HG03342 (cell line): Measurements from ENCODE around the gene PRKN.
A peak's percentile ranks its signal among the peaks of the same experiment; 100 is the strongest.

Experiments used
- ATAC-seq: cut with Tn5 transposase; IDR thresholded peaks from one replicate; pipeline ENCODE4 v1.9.1; 2021; ENCODE audit warnings: mild to moderate bottlenecking, moderate library complexity; ENCODE audit not compliant: unreplicated experiment

PRKN gene

GRCh38 chr6:161590961-161591627 lies 1136.5 kb downstream of the PRKN start:
- no peak for ATAC-seq

GRCh38 chr6:161586887-161587286 lies 1140.7 kb downstream of the PRKN start:
- ATAC-seq, result no peak

- no peak for ATAC-seq
These were observed 1142.8 kb downstream of the PRKN start for GRCh38 chr6:161584621-161585340.

GRCh38 chr6:161584051-161584450 lies 1143.5 kb downstream of the PRKN start:
- ATAC-seq, result no peak

GRCh38 chr6:161583584-161583983 lies 1144.0 kb downstream of the PRKN start:
- no peak for ATAC-seq

- no peak for ATAC-seq
These were observed 1149.1 kb downstream of the PRKN start for GRCh38 chr6:161578478-161578877.

GRCh38 chr6:161575523-161576254 lies 1151.9 kb downstream of the PRKN start:
- ATAC-seq, result no peak

GRCh38 chr6:161568885-161569456 lies 1158.6 kb downstream of the PRKN start:
- ATAC-seq, result no peak

GRCh38 chr6:161564952-161565351 lies 1162.6 kb downstream of the PRKN start:
- no peak for ATAC-seq

GRCh38 chr6:161561908-161562307 lies 1165.7 kb downstream of the PRKN start:
- no peak for ATAC-seq

GRCh38 chr6:161557333-161558107 lies 1170.0 kb downstream of the PRKN start:
- ATAC-seq, result no peak

- ATAC-seq, result no peak
These were observed 1172.7 kb downstream of the PRKN start for GRCh38 chr6:161554883-161555282.

- no peak for ATAC-seq
These were observed 1177.5 kb downstream of the PRKN start for GRCh38 chr6:161549977-161550655.

GRCh38 chr6:161548713-161549296 lies 1178.8 kb downstream of the PRKN start:
- no peak for ATAC-seq

GRCh38 chr6:161547617-161548016 lies 1179.9 kb downstream of the PRKN start:
- ATAC-seq, result no peak

GRCh38 chr6:161546632-161547031 lies 1180.9 kb downstream of the PRKN start:
- ATAC-seq, result no peak

GRCh38 chr6:161545741-161546140 lies 1181.8 kb downstream of the PRKN start:
- no peak for ATAC-seq

GRCh38 chr6:161544801-161545480 lies 1182.6 kb downstream of the PRKN start:
- no peak for ATAC-seq

- ATAC-seq, result peak; percentile 52
These were observed 1183.8 kb downstream of the PRKN start for GRCh38 chr6:161543684-161544309.
